Measurements from ENCODE around the gene ATP8B1. TPM values are rescaled to one million over a fixed set of nuclear protein-coding genes. Genes with fewer than 3 reads are reported as not detected.

Gene ATP8B1
- total and polyA plus RNA-seq, 2 of the 4 experiments (the other 2 are of a cell fraction) = 64.3 to 136 TPM

DNA sequence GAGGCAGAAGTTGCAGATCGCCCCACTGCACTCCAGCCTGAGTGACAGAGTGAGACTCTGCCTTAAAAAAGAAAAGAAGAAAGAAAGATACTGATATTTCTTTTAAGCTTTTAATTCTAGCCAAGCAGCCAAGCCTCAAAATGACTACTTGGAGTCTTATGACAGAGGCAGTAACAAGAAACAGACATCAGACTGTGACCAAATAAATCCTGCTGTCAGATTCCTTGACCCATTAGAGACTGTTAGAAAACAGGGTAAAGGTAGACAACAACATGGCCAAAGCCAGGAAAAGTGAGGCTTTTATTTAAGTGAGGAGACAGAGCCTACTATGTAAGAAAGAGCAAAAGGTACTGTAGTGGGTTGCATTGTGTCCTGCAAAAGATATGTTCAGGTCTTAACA is 98.1 kb downstream of the ATP8B1 start:
- no peak overlapping the region for H3K4ac ChIP-seq (ENCODE audit: low read depth, low read length)
- no peak overlapping the region for H2BK15ac ChIP-seq (ENCODE audit: low read depth, low read length)
- no peak overlapping the region for H2BK5ac ChIP-seq (ENCODE audit: low read depth, low read length, poor library complexity, severe bottlenecking)
- H3K23ac ChIP-seq (ENCODE audit: low read depth, low read length) = no peak overlapping the region
- H3K9ac ChIP-seq (ENCODE audit: low read depth, low read length) = no peak overlapping the region
- no peak overlapping the region for H2AK5ac ChIP-seq (ENCODE audit: low read depth, low read length)
- in situ Hi-C loops (cut with MboI; ENCODE audit: low sequenced_read_pairs) = no loop called here
- no peak overlapping the region for H3K4me3 ChIP-seq (ENCODE audit: insufficient read depth, low read depth, low read length)
- CTCF ChIA-PET = no interaction called here
- H3K27me3 ChIP-seq (ENCODE audit: control insufficient read depth, insufficient read depth, low read length) = no peaks in the 10 kb centered on the region
- ATAC-seq (ENCODE audit: low read depth) (no peak), DNase-seq (no peak)
- no peak overlapping the region for H3K56ac ChIP-seq (ENCODE audit: extremely low read depth, insufficient read depth, low read length)
- H3K9me1 ChIP-seq (ENCODE audit: insufficient read depth, low read length) = peaks cover 15% of the 10 kb centered on the region
- BruUV-seq (replicated peaks) = no TSS peak
- intact Hi-C loops (cut with micrococcal nuclease) = no loop called here
- H2BK20ac ChIP-seq (ENCODE audit: low read depth, low read length) = no peak overlapping the region
- no peak overlapping the region for H3K27ac ChIP-seq (ENCODE audit: insufficient read depth, low read length)
- TF ChIP-seq FOS (IDR thresholded peaks at IDR 0.05; ENCODE audit: low read depth, low read length) (no peak), POLR2A (IDR thresholded peaks at IDR 0.05; ENCODE audit: low read depth, low read length) (no peak), MXI1 (IDR thresholded peaks at IDR 0.05; ENCODE audit: borderline replicate concordance, low read depth, low read length) (no peak), NFE2L2 (IDR thresholded peaks at IDR 0.05; ENCODE audit: low read depth, low read length) (no peak), RCOR1 (IDR thresholded peaks at IDR 0.05; ENCODE audit: insufficient replicate concordance, low read length) (no peak), BHLHE40 (IDR thresholded peaks at IDR 0.05; ENCODE audit: low read depth, low read length) (no peak), USF2 (IDR thresholded peaks at IDR 0.05; ENCODE audit: low read depth, low read length) (no peak), CEBPB (IDR thresholded peaks at IDR 0.05; ENCODE audit: low read depth, low read length) (no peak), MAFK (IDR thresholded peaks at IDR 0.05; ENCODE audit: low read depth, low read length) (no peak), MAZ (IDR thresholded peaks at IDR 0.05; ENCODE audit: borderline replicate concordance, low read depth, low read length) (no peak), RFX5 (IDR thresholded peaks at IDR 0.05; ENCODE audit: low read depth, low read length) (no peak), CHD1 (IDR thresholded peaks at IDR 0.05; ENCODE audit: low read depth, low read length) (no peak), SMC3 (IDR thresholded peaks at IDR 0.05; ENCODE audit: low read depth, low read length) (no peak)
- TF ChIP-seq, protein P1, sequence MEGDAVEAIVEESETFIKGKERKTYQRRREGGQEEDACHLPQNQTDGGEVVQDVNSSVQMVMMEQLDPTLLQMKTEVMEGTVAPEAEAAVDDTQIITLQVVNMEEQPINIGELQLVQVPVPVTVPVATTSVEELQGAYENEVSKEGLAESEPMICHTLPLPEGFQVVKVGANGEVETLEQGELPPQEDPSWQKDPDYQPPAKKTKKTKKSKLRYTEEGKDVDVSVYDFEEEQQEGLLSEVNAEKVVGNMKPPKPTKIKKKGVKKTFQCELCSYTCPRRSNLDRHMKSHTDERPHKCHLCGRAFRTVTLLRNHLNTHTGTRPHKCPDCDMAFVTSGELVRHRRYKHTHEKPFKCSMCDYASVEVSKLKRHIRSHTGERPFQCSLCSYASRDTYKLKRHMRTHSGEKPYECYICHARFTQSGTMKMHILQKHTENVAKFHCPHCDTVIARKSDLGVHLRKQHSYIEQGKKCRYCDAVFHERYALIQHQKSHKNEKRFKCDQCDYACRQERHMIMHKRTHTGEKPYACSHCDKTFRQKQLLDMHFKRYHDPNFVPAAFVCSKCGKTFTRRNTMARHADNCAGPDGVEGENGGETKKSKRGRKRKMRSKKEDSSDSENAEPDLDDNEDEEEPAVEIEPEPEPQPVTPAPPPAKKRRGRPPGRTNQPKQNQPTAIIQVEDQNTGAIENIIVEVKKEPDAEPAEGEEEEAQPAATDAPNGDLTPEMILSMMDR (conservative IDR thresholded peaks at IDR 0.05; ENCODE audit: low read depth, low read length) = no peak
- H3K4me2 ChIP-seq (ENCODE audit: low read depth, low read length) = no peak overlapping the region
- H4K8ac ChIP-seq (ENCODE audit: low read depth in 2 of 2, low read length in 2 of 2) = no peak overlapping the region
- no CpG with 5 or more reads among the region's 1 CpG for WGBS, 2 experiments (ENCODE audit: extremely low coverage in 2 of 2, insufficient read length in 1 of 2)
- POLR2A ChIA-PET (ENCODE audit: unreplicated experiment) = no interaction called here
- no peak overlapping the region for H3K18ac ChIP-seq (ENCODE audit: low read depth, low read length)
- H3K36me3 ChIP-seq (ENCODE audit: control insufficient read depth, insufficient read depth, low read length) = peaks cover 8% of the 10 kb centered on the region
- H3K4me1 ChIP-seq (ENCODE audit: control insufficient read depth, insufficient read depth, low read length) = no peaks in the 10 kb centered on the region; the same call in none of the 2 replicates
- no peak overlapping the region for H3K14ac ChIP-seq (replicated peaks; ENCODE audit: low read depth, low read length)
- no peaks in the 10 kb centered on the region for H3K9me3 ChIP-seq (ENCODE audit: control insufficient read depth, insufficient read depth, low read length)
- no peak overlapping the region for H2AK9ac ChIP-seq (replicated peaks; ENCODE audit: low read depth, low read length, poor library complexity)
- H2AFZ ChIP-seq (replicated peaks; ENCODE audit: low read length, poor library complexity) = no peak overlapping the region
- H2BK120ac ChIP-seq (ENCODE audit: low read depth, low read length) = no peak overlapping the region
- dilution Hi-C loops (cut with HindIII; ENCODE audit: low sequenced_read_pairs, unreplicated experiment) = no loop called here
- no peak overlapping the region for H4K91ac ChIP-seq (ENCODE audit: insufficient read depth, low read depth, low read length)
- H3K79me1 ChIP-seq (ENCODE audit: low read depth in 1 of 2, low read length in 2 of 2) = peaks cover 49 to 80% of the 10 kb centered on the region in 2 experiments
- no peak overlapping the region for H4K5ac ChIP-seq (ENCODE audit: low read depth, low read length)
- H4K20me1 ChIP-seq (ENCODE audit: insufficient read depth, low read length) = peaks cover 30% of the 10 kb centered on the region; the same call in 1 of the 2 replicates
